ENCODE data around the gene RERG. TPM values are rescaled to one million over a fixed set of nuclear protein-coding genes. Genes with fewer than 3 reads are reported as not detected.

Gene RERG
- total RNA-seq, 1 donor from 2014 or later: 24.2 TPM

- TF ChIP-seq CTCF (conservative IDR thresholded peaks at IDR 0.05): no peak
- Mint-ChIP-seq H3K27ac (no peak overlapping the region), H3K4me1 (ENCODE audit: unreplicated experiment) (no peaks in the 10 kb centered on the region), H3K9me3 (peaks cover 5% of the 10 kb centered on the region), H3K36me3 (peaks cover 20% of the 10 kb centered on the region), H3K4me3 (no peak overlapping the region), H3K27me3 (peaks cover 4% of the 10 kb centered on the region)
- DNase-seq (ENCODE audit: extremely low spot score, unreplicated experiment): no peak
Observed at GRCh38 chr12:15116983-15117382, 104.2 kb downstream of the RERG start.

- H3K4me1 Mint-ChIP-seq (ENCODE audit: unreplicated experiment): no peaks in the 10 kb centered on the region
- DNase-seq (ENCODE audit: extremely low spot score, unreplicated experiment): no peak
- no peak for TF ChIP-seq CTCF (conservative IDR thresholded peaks at IDR 0.05)
- H3K36me3 Mint-ChIP-seq: peaks cover 22% of the 10 kb centered on the region
- H3K27ac Mint-ChIP-seq: no peak overlapping the region
- no peak overlapping the region for H3K4me3 Mint-ChIP-seq
- peaks cover 4% of the 10 kb centered on the region for H3K27me3 Mint-ChIP-seq
- peaks cover 5% of the 10 kb centered on the region for H3K9me3 Mint-ChIP-seq
Observed at GRCh38 chr12:15116086-15116485, 105.1 kb downstream of the RERG start.

- Mint-ChIP-seq H3K27ac (no peak overlapping the region), H3K36me3 (peaks cover 27% of the 10 kb centered on the region), H3K4me1 (ENCODE audit: unreplicated experiment) (no peaks in the 10 kb centered on the region), H3K4me3 (no peak overlapping the region), H3K9me3 (peaks cover 5% of the 10 kb centered on the region), H3K27me3 (peaks cover 4% of the 10 kb centered on the region)
- no peak for DNase-seq (ENCODE audit: extremely low spot score, unreplicated experiment)
- no peak for TF ChIP-seq CTCF (conservative IDR thresholded peaks at IDR 0.05)
Observed at GRCh38 chr12:15115434-15115833, 105.8 kb downstream of the RERG start.

GRCh38 chr12:15114501-15114900 lies 106.7 kb downstream of the RERG start:
- Mint-ChIP-seq H3K4me3 (no peak overlapping the region), H3K9me3 (peaks cover 5% of the 10 kb centered on the region), H3K36me3 (peaks cover 30% of the 10 kb centered on the region), H3K27ac (no peak overlapping the region), H3K27me3 (peaks cover 4% of the 10 kb centered on the region), H3K4me1 (ENCODE audit: unreplicated experiment) (no peaks in the 10 kb centered on the region)
- no peak for TF ChIP-seq CTCF (conservative IDR thresholded peaks at IDR 0.05)
- DNase-seq (ENCODE audit: extremely low spot score, unreplicated experiment): no peak

GRCh38 chr12:15092826-15093225 lies 128.4 kb downstream of the RERG start:
- Mint-ChIP-seq H3K4me3 (no peak overlapping the region), H3K27ac (no peak overlapping the region), H3K9me3 (no peaks in the 10 kb centered on the region), H3K4me1 (ENCODE audit: unreplicated experiment) (no peaks in the 10 kb centered on the region), H3K27me3 (peaks cover 8% of the 10 kb centered on the region), H3K36me3 (peaks cover 4% of the 10 kb centered on the region)
- DNase-seq (ENCODE audit: extremely low spot score, unreplicated experiment): no peak
- TF ChIP-seq CTCF (conservative IDR thresholded peaks at IDR 0.05): no peak

- Mint-ChIP-seq H3K27ac (no peak overlapping the region), H3K36me3 (no peaks in the 10 kb centered on the region), H3K9me3 (no peaks in the 10 kb centered on the region), H3K27me3 (peaks cover 3% of the 10 kb centered on the region), H3K4me1 (ENCODE audit: unreplicated experiment) (no peaks in the 10 kb centered on the region), H3K4me3 (no peak overlapping the region)
- TF ChIP-seq CTCF (conservative IDR thresholded peaks at IDR 0.05): no peak
- DNase-seq (ENCODE audit: extremely low spot score, unreplicated experiment): no peak
Observed at GRCh38 chr12:15090441-15090840, 130.8 kb downstream of the RERG start.
